GM18868 (cell line): Measurements from ENCODE around the gene FRAT1.

Source experiments
- ATAC-seq: cut with Tn5 transposase; IDR thresholded peaks from one replicate; pipeline ENCODE4 v1.9.1; 2021; ENCODE audit warnings: mild to moderate bottlenecking, moderate library complexity; ENCODE audit not compliant: unreplicated experiment

Gene FRAT1

DNA sequence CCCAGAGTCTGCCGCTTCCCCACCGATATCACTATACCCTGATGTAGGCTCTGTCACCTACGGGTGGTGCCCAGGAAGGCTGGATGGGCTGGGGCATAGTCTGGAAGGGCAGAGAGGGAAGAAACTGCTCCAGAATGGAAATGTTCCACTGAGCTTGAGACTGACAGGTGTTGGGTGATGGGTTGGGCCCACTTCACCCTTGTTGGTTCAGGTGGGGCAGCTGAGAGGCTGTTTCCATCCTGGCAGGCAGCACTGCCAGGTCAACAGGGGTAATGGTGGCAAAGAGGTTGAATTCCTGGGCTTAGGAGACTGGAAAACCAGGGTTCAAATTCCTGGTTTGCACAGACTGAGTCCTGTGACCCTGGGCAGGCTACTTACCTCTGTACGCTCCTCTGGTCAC, 44.0 kb downstream of the FRAT1 start:
- ATAC-seq, result no peak

DNA sequence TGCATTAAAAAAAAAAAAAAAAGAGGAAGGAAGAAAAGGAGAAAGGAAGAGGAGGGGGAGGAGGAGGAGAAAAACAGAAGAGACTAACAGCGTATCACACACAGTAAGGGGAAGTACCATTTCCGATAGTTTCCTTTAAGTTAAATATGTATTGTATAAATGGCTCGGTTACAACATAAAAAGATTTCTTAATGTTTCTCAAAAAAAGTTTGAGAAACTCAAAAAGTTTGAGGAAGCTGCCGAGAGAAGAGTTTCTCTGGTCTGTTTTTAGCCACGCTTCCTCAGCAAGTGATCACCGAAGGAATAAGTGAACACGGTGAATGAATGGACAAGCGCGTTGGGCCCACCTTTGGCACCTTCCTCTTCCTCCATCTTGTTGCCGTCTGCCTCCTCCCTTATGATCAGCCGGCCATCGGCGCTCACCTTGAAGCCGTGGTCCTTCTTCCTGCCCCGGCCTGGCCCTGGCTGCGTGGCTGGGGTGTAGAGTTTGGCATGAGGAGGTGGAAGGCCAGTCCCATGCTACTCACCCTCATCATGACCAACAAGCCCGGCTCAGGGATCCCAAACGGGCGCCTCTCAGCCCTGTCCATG, 46.8 kb downstream of the FRAT1 start:
- no peak for ATAC-seq

DNA sequence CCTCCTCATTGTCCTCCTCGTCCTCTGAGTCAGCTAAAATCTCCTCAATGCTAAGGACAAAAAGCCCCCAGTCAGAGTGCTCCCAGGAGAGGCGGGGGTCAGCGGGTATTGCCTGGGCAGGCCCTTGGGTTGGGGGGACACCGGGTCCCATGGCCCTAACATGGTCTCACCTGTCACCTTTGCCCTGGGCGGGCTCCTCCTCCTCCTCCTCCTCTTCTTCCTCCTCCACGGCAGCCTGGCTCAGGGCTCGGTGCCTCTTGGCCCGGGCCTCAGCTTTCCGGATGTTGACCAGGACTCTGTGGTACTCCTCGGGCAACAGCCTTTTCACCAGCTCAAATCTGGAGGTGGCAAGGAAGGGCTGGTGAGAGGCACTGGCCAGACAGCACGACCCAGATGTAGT, 47.5 kb downstream of the FRAT1 start:
- ATAC-seq, result no peak

DNA sequence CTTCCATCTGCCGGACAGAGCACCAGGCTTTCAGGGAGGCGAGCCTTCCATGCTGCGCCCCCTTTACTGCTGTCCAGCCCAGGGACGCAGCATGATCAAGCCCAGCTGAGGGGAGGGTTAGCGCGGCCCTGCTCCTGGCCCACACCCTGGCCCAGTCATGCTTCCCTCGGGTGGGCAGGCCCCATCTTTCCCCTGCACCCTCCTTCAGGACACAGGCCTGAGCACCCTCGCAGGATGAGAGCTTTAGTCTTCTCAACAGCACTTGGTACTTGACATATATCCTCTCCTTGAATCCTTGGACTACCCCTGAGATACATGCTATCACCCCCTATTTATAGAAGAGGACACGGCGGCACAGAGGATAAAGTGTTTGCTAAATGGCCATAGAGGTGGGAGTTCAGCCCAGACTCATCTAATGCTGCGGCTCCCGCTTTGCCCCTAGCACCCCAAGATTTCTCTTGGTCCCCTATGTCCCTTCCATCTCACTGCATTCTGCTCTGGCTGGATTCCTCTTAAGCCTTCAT, 48.1 kb downstream of the FRAT1 start:
- no peak for ATAC-seq
